GM18499 (cell line): ENCODE measurements around the gene ZNF662.

Experiments used
- ATAC-seq: cut with Tn5 transposase; IDR thresholded peaks from one replicate; pipeline ENCODE4 v1.9.1; 2021; ENCODE audit warnings: moderate number of reproducible peaks; ENCODE audit not compliant: insufficient read depth, unreplicated experiment

ZNF662 gene

DNA sequence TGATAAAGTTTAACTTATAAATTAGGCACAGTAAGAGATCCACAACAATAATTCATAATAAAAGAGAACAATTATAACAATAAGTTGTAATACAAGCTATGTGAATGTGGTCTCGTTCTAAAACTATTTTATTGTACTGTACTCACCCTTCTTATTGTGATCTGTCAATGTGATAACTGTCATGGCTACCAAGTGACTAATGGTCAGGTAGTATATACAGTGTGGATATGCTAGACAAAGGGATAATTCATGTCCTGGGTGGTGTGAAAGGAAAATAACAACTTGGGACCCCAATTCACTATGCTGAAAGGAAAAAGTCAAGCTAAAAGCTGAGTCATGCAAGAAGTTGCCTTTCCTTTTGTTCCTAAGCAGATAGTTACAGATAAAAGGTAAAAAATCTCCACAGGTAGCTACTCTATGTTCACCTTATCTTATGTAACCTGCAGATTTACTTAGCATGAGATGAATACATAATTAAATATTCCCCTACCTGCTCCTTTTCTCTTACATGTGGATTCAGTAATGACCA lies 19.6 kb upstream of the ZNF662 start:
- ATAC-seq: no peak

DNA sequence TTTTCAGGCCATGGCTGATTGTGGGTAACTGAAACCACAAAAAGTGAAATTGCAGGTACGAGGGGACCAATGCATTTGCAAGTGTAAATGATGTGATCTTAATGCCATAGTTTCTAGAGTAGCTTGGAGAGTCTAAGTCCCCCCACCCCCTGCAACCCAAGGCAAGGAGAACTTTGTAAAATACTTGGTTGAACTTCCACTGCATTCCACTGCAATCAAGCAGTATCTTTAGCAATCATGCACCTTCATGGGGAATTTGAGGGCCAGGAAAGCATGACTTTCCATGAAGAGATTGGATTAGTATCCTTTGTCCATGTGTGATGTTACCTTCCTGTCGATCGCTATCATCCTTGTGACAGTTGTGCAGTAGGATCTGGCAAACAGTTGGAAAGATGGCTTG lies 18.9 kb upstream of the ZNF662 start:
- ATAC-seq: no peak

DNA sequence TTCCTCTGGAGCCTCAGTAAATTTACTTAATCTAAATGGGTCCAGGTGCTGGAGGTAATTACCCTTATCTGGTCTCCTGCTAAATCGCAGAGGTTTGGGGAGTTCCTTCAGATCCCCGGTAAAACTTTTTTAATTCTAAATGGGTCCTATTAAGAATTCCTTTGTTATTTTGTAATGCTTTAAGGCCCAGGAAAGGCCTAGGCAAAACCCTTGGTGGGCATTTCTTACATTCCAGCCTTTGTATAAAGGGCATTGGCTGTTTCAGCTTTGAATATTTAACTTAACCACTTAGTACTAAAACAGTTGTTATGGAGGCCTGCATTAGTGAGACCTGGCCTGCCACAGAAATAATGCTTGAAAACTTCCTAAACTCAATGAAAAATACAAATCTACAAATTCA lies 14.9 kb upstream of the ZNF662 start:
- ATAC-seq: no peak

DNA sequence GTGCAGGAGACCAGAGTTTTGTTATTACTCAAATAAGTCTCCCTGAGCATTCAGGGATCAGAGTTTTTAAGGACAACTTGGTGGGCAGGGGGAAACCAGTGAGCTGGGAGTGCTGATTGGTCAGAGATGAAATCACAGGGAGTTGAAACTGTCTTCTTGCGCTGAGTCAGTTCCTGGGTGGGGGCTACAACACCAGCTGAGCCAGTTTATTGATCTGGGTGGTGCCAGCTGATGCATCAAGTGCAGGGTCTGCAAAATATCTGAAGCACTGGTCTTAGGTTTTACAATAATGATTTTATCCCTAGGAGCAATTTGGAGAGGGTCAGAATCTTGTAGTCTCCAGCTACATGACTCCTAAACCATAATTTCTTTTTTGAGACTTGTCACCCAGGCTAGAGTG lies 13.8 kb upstream of the ZNF662 start:
- no peak for ATAC-seq

DNA sequence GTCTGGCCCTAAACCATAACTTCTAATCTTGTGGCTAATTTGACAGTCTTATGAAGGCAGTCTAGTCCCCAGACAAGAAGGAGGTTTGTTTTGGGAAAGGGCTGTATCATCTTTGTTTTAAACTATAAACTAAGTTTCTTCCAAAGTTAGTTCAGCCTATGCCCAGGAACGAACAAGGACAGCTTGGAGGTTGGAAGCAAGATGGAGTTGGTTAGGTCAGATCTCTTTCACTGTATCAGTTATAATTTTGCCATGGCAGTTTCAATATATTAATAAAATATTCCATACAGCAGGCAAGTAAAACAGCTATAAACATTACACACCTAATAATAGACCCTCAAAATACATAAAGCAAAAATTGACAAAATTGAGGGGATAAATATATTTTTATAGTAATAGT lies 13.1 kb upstream of the ZNF662 start:
- ATAC-seq: no peak

DNA sequence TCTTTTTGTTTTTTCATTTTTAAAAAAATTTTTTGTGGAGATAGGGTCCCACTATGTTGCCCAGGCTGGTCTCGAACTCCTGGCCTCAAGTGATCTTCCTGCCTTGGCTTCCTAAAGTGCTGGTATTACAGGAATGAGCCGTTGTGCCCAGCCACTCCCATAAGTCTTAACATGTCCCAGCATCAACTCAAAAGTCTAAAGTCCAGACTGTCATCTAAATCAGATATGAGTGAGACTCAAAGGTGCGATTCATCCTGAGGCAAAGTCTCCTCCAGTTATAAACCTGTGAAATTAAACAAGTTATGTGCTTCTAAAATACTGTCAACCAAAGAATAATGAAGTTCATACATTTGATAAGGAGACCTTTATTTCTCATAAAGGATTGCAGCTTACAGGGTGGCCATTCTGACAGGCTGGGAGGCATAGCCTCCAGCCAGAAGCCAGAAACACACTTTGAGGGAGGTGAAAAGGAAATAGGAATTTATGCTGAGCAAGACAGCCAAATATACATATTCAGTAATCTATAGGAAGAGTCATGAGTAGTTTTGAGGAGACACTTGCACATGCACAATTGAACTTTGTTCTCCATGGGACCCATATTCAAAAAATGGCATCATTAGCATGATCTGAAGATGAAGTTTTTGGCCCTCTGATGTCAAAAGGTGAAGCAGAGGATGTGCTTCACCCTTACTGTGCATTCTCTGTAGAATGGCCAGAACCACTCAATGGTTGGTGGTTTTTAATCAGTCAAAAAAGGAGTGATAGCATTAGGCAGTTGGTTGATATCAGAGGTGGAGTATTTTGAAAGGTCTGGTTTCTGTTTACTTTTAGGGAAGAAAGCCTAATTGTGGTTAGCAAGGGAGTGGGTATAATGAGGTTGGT lies 11.0 kb upstream of the ZNF662 start:
- no peak for ATAC-seq

DNA sequence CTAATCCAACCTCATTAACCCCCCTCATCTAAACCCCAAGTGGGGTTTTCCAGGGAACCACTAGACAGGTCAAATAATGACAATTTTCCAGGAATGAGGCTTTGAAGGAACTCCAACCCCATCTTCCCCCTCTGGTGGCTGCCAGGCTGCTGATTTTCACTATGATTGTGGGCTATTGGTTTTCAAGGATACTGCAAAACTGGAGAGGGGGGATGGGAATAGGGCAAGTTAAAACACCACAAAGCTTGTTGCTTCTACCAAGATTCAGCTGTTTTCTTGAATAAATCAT lies 10.4 kb upstream of the ZNF662 start:
- ATAC-seq: no peak

DNA sequence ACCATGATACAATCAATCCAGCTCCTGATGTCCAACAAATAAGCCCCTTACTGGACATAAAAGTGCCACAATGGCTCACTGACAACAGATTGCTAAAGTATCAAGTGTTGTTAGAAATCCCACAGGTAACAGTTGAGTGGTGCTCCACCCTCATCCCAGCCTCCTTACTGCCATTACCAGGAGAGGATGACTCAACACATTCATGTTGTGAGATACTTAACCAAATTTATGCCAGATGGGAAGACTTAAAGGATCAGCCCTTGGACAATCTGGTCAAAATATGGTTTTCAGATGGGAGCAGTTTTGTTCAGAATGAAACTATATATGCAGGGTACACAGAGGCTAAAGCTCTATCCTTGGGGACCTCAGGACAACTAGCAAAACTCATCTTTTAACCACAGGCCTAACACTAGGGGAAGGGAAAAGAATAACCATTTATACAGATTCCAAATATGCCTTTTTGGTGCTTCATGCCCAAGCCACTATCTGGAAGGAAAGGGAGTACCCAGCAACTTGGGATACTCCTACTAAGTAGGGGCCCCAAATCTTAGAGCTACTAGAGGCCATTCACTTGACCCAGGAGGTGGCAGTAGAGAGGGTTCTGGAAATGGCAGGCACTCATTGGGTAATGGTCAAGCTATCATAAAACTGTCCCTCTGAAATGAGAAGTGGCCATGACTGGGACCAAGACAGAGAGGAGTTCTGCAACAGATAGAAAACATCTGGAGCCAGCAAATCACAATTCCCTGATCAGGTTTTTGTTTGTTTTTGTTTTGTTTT lies 6.9 kb upstream of the ZNF662 start:
- no peak for ATAC-seq

DNA sequence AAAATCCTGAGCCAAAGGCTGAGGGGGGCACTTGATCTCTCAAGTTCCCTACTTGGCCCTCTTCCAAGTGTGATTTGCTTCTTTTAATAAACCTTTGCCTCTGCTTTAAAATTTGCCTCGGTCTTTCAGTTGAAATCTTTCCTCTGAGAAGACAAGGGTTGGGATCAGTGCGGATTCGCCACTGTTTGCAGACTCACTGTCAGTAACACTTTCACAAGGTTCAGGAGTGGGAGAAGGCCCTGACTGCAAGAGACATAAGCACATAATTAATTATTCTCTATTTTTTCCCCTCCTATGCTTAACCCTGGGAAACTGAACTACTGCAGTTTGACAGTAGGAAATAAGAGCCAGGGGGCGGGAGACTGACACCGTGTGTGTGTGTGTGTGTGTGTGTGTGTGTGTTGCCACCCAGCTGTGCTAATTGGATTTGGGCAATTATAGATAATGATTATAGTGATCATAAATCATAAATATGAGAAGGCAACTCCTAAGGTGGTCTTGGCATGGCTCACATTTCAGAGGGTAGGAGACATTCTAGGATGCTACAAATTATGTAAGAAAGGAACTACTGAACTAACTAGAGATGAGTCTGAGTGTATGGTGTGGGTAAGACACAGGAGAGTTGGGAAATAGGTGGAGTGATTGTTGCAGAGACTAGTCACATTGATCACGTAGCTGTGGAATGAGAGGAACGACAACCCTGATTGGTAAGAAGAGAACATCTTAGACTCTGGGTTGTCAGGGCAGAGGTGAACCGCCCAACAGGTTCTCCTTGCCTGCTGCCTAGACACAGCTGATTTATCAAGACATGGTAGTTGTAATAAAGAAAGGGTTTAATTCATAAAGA lies 5.5 kb upstream of the ZNF662 start:
- ATAC-seq: no peak

DNA sequence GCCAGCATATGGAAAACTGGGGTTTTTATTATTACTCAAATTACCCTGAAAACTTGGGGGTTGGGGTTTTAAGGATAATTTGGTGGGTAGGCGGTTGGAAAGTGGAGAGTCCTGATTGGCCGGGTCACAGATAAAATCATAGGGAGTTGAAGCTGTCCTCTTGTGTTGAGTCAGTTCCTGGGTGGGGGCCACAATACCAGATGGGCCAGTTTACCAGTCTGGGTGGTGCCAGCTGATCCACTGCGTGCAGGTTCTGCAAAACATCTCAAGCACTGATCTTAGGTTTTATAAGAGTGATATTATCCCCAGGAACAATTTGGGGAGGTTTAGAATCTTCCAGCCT lies 4.9 kb upstream of the ZNF662 start:
- ATAC-seq: no peak

DNA sequence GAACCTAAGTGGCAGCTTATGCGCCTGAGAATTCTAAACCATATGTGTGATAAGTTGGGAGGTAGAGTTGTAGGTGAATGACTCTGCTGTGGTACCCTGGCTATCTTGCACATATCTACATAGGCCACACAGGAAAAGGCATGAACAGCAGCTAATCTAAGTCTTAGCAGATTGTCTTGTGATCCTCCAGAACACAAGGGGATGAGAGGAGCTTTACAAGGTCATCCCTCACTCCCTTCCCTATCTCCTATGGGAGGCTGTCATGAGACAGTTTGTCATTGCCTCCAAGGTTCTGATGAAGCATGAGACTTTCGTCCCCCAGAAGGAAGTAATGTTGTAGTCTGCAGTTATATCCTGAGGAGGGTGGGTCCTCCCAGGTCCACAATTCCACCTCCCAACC lies 3.7 kb upstream of the ZNF662 start:
- ATAC-seq: no peak

DNA sequence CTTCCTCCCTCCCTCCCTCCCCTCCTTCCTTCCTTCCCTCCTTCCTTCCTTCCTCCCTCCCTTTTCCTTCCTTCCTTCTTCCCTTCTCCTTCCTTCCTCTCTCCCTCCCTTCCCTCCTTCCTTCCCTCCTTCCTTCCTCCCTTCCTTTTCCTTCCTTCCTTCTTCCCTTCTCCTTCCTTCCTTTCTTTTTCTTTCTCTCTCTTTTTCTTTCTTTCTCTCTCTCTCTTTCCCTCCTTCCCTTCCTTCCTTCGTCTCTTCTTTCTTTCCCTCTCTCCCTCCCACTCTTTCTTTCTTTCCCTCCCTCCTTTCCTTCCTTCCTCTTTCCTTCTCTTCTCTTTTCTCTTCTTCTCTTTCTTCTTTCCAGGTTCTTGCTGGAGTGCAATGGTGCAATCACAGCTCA lies 1.9 kb upstream of the ZNF662 start:
- no peak for ATAC-seq

DNA sequence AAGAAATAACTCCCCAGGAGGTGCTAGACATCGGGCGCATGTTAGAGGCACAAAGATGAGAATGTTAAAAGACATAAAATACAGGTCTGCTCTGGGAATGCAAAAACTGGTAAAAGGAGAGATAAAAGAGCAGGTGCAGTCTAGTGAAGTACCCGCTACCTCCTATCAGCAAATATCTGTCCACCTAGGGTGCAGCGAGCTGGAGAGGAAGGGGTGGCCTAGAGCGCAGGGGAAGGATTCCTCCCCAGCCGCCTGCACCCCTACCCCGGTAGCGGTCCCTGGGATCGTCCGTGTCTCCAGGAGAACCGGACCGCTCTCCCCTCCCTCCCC lies 237 bp upstream of the ZNF662 start:
- no peak for ATAC-seq

DNA sequence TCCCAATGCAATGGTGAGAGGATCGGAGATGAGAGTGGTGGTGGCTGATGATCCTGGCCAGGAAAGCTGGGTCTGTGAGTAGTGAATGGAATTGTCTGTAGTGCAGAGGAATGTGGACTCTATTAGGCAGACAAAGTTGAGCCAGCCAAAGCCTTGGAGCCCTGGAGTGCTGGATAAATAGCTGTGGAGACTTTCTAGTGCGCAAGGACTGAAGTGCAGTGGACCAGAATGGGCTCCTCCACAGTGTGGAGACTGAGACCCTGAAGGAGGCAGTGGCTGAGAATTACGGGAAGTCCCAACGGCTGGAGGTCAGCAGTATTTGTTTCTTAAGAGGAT lies 874 bp downstream of the ZNF662 start:
- no peak for ATAC-seq

DNA sequence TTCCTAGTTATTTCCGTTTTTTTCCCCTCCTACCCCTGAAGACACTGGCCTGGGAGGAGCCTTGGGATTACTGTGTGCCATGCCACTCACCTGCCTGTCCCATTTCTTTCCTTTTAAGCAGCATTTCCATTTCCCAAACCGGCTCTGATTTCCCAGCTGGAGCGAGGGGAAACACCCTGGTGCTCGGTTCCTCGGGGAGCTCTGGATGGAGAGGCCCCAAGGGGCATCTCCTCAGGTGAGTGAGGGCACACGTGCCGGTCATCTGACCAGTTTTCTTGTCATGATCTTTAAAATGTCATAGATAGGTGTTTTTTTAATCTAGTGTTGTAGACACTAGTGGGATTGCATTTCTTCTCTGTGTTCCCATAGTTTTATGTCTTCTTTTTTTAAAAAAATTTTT lies 2.7 kb downstream of the ZNF662 start:
- ATAC-seq: no peak

DNA sequence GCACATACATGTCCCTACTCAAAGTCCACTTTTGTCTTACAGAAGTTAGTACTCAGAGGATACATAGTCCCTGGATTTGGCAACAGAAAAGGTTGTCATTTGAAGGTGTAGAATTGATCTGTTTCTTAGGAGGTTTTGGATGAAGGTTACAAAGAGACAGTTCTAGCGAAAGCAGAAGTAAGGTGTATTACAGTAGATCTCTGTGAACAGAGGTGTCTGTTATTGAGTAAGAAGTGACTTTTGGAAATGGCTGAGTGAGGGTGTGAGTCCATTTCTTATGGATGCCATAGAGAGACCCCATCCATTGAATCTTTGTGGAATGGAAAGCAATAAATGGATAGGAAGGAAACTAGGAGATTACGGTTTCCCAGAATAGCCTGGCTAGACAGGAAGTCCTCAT lies 5.6 kb downstream of the ZNF662 start:
- ATAC-seq: no peak

DNA sequence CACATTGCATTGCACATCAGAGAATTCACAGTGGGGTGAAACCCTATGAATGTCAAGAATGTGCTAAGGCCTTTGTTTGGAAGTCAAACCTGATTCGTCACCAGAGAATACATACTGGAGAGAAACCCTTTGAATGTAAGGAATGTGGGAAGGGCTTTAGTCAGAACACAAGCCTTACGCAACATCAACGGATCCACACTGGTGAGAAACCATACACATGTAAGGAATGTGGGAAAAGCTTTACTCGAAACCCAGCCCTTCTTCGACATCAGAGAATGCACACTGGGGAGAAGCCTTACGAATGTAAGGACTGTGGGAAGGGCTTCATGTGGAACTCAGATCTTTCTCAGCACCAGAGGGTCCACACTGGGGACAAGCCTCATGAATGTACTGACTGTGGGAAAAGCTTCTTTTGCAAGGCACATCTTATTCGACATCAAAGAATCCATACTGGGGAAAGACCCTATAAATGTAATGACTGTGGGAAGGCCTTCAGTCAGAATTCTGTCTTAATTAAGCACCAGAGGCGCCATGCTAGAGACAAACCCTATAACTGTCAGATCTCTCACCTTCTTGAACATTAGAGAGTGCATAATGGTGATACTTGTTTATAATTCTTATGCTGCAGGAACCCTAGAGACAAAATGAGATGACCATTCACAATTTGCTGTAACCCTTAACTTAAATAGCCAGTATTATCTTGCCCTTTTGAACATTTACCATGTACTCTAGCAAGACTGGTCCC lies 9.0 kb downstream of the ZNF662 start:
- ATAC-seq: no peak

DNA sequence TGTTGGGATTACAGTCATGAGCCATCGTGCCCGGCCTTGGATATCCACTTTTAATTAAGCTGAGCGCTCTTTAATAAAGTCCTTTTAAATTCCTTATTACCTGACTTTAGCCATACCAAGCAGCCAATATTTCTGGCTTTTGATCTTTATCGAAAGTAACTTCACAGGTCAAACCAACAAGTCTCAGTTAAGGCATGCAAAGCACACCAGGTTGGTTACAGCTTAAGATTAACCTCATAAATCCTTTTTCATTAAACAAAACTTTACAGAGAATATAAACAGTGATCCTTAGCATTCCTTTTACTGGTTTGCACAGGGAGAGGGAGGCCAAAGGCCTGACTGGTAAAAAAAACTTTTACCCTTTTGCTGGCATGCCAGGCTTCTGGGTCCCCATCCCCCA lies 17.7 kb downstream of the ZNF662 start:
- no peak for ATAC-seq

DNA sequence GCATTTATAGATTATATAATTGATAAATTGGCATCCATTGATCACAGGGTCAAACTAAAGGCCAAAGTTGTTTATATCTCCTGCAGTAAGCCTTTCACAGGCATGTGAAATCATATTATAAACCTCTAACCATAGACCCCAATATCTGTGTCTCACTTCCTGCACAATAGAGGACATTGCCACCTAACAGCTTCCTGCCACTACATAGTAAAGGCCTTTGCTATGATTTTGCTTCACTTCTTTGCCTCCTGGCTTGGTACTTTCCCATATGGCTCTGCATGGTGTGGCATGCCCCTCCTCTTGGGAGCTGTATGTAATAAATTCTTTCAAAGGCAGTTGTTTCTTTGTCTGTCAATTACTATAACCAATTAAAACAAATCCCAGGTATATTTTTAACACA lies 20.4 kb downstream of the ZNF662 start:
- no peak for ATAC-seq

DNA sequence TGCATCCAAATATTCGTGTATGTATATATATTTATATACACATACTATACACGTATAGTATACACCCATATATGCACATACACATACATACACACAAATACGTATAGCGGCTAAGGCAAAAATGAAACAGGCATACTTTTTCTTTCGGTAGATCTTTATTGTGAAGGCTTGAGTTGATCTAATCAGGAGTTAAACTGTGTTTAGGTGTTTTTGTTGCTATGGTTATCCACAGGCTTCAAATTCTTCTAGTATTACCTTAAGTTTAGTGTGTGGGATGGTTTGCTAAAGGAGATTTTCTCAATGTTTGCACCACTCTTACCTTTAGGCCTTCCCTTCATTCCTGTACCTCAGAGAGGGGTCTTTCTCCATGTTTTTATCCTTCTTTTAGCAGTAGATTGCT lies 28.2 kb downstream of the ZNF662 start:
- no peak for ATAC-seq

DNA sequence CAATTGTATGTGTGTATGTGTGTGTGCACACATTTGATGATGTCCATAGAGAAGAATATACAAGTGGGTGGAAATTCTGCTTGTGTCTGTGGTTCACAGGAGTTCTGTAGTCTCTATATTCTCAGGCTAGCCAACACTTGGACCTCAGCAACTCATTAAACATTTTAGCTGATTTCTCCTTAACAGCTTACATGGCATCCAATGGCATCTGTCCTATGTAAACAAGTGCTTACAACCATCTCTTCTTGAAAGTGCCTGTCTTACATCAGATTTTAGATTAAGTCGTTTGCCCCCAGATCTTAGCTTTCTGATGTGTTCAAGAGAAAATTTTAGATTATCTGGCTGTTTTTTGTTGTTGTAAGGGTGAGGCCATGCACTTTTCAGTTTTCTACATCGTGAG lies 29.0 kb downstream of the ZNF662 start:
- ATAC-seq: no peak
